PC-9 (cell line): ENCODE results near the gene TRMT5.

ENCODE experiments used
- EZH2 ChIP-seq: fragments of 200-600 bp; sonication (generic); IDR thresholded peaks from 2 replicates; pipeline ENCODE4 v1.8.0; 2017; ENCODE audit warnings: antibody characterized with exemption, low read depth
- TF ChIP-seq, protein P1 (sequence below): fragments of 200-600 bp; sonication (generic); conservative IDR thresholded peaks from 2 replicates; pipeline ENCODE4 v1.6.1; 2017; ENCODE audit warnings: mixed run types, antibody characterized with exemption, mild to moderate bottlenecking, moderate library complexity

DNA sequence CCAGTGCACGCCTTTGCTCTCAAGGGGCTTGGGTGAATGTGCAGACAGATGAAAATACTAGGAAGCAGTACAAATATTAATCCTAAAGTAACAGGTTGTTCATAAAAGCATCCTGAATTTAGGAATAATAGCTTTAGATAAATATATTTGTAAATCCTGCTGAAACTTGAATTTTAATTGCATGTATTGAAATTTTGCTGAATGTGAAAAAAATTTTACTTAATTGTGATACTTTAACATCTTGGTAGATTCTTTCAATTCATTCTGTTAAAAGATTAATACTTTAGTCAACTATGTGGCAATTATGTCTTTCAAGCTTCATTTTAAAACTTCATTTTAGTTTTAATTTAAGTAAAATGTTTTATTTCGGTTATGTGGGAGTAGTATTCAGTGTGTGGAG, 5.6 kb upstream of the TRMT5 start:
- no peak for TF ChIP-seq EZH2
- TF ChIP-seq, protein P1, sequence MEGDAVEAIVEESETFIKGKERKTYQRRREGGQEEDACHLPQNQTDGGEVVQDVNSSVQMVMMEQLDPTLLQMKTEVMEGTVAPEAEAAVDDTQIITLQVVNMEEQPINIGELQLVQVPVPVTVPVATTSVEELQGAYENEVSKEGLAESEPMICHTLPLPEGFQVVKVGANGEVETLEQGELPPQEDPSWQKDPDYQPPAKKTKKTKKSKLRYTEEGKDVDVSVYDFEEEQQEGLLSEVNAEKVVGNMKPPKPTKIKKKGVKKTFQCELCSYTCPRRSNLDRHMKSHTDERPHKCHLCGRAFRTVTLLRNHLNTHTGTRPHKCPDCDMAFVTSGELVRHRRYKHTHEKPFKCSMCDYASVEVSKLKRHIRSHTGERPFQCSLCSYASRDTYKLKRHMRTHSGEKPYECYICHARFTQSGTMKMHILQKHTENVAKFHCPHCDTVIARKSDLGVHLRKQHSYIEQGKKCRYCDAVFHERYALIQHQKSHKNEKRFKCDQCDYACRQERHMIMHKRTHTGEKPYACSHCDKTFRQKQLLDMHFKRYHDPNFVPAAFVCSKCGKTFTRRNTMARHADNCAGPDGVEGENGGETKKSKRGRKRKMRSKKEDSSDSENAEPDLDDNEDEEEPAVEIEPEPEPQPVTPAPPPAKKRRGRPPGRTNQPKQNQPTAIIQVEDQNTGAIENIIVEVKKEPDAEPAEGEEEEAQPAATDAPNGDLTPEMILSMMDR, result no peak
